CD1c-positive myeloid dendritic cell (primary cell): ENCODE results near the gene CCDC70.
"Not testable (repeated sequence)": the region's sequence is repeated elsewhere in the genome, so short reads cannot be mapped to it uniquely, and the experiment has no call there.

ENCODE experiments used
- DNase-seq: peaks from one replicate; pipeline ENCODE4 v3.0.0-alpha.2; 2016; ENCODE audit errors: extremely low spot score

The CCDC70 gene

GRCh38 chr13:51907040-51907732, 45.4 kb downstream of the CCDC70 start:
- no peak for DNase-seq

- not testable (repeated sequence) for DNase-seq
Measured at GRCh38 chr13:51909265-51909664, 47.5 kb downstream of the CCDC70 start.

- no peak for DNase-seq
Measured at GRCh38 chr13:51910508-51910907, 48.7 kb downstream of the CCDC70 start.

- DNase-seq, result no peak
Measured at GRCh38 chr13:51912091-51912490, 50.3 kb downstream of the CCDC70 start.

GRCh38 chr13:51912511-51913225, 50.9 kb downstream of the CCDC70 start:
- peak; percentile 2 for DNase-seq

GRCh38 chr13:51913421-51914136, 51.8 kb downstream of the CCDC70 start:
- no peak for DNase-seq

GRCh38 chr13:51914137-51914493, 52.3 kb downstream of the CCDC70 start:
- no peak for DNase-seq
